ENCODE results near the gene TRERF1. TPM values are rescaled to one million over a fixed set of nuclear protein-coding genes. Genes with fewer than 3 reads are reported as not detected.
"Not testable (repeated sequence)": the region's sequence is repeated elsewhere in the genome, so short reads cannot be mapped to it uniquely, and the experiment has no call there.

TRERF1 gene, protein sequence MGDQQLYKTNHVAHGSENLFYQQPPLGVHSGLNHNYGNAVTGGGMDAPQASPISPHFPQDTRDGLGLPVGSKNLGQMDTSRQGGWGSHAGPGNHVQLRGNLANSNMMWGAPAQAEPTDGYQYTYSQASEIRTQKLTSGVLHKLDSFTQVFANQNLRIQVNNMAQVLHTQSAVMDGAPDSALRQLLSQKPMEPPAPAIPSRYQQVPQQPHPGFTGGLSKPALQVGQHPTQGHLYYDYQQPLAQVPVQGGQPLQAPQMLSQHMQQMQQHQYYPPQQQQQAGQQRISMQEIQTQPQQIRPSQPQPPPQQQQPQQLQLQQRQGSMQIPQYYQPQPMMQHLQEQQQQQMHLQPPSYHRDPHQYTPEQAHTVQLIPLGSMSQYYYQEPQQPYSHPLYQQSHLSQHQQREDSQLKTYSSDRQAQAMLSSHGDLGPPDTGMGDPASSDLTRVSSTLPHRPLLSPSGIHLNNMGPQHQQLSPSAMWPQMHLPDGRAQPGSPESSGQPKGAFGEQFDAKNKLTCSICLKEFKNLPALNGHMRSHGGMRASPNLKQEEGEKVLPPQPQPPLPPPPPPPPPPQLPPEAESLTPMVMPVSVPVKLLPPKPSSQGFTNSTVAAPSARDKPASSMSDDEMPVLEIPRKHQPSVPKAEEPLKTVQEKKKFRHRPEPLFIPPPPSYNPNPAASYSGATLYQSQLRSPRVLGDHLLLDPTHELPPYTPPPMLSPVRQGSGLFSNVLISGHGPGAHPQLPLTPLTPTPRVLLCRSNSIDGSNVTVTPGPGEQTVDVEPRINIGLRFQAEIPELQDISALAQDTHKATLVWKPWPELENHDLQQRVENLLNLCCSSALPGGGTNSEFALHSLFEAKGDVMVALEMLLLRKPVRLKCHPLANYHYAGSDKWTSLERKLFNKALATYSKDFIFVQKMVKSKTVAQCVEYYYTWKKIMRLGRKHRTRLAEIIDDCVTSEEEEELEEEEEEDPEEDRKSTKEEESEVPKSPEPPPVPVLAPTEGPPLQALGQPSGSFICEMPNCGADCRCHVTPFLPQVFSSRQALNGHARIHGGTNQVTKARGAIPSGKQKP (N-terminal part only)
- total RNA-seq = 0.40 and 0.85 TPM in 2 replicates

DNA sequence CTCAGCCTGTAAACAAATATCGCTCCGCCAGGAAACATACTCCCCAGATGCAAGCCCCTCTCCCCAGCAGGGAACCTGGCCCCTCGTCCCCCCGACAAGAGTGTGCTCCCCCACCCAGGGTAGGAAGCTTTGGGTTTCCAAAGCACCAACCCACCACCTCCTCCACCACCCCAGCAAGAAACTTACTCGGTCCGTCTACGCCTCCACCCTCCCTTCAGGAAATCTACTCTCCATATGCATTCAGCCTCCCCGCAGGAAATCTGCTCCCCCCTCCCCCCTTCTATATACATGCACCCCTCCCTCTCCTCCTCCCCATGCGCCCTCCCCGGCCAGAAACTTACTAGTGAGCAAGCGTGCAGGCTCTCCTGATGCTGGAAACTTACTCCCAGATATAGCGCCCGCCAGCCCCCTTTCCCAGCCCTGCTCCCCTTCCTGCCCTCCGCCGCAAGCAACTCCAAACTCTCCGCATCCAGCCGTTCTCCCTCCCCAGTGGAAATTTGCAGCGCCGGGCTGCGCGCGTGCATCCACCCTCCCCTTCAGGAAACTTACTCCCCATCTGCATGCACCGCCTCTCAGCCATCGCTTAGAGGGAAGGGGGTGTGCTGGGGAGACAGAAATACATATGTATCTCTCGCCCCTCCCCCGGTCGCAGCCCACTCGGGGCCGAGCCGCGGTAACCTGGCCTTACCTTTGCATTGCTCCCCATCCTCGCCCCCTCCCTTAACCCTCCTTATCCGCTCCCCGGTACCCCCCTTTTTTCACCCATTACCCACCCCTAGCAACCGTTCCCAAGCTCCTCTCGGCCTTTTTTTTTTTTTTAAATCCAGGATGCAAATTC lies at the start of gene TRERF1:
TSS of gene TRERF1 (minus strand) at position 594 of the 838 bp plus-strand sequence. CDS start 182,336 bp downstream, outside the sequence.
- DNase-seq (ENCODE audit: low read depth, low spot score) = no peak

- no peak for DNase-seq (ENCODE audit: low read depth, low spot score)
Measured at GRCh38 chr6:42498473-42499128, 46.9 kb upstream of the TRERF1 start.

- no peak for DNase-seq (ENCODE audit: low read depth, low spot score)
Measured at GRCh38 chr6:42493914-42494539, 42.3 kb upstream of the TRERF1 start.

GRCh38 chr6:42488129-42488528 lies 36.4 kb upstream of the TRERF1 start:
- no peak for DNase-seq (ENCODE audit: low read depth, low spot score)

DNA sequence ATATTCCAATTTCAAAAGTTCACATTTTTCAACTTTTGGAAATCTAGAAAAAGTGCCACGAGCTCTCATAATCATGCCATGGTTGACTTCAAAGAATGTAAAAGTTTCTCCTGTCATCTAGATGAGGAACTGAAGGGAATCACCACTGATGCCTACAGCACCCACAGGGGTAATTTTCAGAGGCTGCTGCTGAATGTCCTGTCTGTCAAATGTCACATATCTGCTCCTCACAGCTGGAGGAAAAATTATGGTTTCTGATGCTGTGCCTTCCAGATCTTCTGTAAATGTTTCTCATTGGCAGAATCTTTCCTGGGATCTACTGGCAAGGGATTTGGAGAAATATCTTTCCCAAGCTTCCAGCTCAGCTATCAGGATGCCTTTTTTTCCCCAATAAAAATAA lies 32.5 kb upstream of the TRERF1 start:
- DNase-seq (ENCODE audit: low read depth, low spot score) = no peak

DNA sequence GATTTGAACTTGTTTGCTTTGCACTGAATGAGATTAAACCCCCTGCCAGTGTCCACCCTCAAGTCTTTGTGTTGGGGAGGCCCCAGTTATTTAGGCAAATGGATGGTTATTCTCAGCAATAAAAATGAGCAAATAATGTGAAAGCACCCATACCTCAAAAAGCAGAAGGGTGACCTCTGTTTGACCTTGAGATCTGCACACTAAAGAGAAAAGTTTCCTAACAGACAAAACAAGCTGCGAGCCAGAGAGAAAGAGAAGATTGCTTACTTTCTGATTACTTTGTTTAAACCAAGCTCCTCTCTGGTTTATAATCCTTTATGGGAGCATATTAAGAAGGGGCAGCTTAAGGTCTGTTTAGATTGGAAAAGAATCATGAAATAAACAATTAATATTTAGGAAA lies 30.4 kb upstream of the TRERF1 start:
- DNase-seq (ENCODE audit: low read depth, low spot score) = no peak

GRCh38 chr6:42471714-42472113 lies 20.0 kb upstream of the TRERF1 start:
- no peak for DNase-seq (ENCODE audit: low read depth, low spot score)

DNA sequence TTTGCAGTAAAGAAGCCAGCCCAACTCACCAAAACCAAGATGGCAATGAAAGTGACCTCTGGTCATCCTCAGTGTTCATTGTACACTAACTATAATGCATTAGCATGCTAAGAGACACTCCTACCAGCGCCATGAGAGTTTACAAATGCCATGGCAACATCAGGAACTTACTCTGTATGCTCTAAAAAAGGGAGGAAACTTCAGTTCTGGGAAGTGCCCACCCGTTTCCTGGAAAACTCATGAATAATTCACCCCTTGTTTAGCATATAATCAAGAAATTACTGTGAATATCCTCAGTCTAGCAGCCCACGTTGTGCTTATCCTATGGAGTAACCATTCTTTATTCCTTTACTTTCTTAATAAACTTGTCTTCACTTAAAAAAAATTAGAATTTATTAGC lies 19.4 kb upstream of the TRERF1 start:
- DNase-seq (ENCODE audit: low read depth, low spot score) = no peak

- DNase-seq (ENCODE audit: low read depth, low spot score) = no peak
Measured at GRCh38 chr6:42468273-42468672, 16.5 kb upstream of the TRERF1 start.

DNA sequence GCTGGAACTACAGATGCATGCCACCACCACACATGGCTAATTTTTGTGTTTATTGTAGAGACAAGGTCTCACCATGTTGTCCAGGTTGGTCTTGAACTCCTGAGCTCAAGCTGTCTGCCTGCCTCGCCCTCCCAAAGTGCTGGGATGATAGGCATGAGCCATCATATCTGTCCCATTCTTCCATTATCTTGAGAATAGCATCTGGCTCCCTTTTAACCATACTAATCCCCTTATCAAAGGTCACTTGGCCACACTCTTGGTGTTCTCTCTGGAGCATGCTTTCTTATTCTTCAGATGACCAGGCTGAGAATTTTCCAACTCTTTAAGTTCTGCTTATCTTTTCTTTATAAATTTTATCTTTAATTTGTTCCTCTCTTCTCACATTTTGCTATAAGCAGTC lies 15.9 kb upstream of the TRERF1 start:
- no peak for DNase-seq (ENCODE audit: low read depth, low spot score)

DNA sequence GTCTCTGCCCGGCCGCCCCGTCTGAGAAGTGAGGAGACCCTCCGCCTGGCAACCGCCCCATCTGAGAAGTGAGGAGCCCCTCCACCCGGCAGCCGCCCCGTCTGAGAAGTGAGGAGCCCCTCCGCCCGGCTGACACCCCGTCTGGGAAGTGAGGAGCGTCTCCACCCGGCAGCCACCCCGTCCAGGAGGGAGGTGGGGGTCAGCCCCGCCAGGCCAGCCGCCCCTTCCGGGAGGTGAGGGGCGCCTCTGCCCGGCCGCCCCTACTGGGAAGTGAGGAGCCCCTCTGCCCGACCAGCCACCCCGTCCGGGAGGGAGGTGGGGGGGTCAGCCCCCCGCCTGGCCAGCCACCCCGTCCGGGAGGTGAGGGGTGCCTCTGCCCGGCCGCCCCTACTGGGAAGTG lies 14.7 kb upstream of the TRERF1 start:
- DNase-seq (ENCODE audit: low read depth, low spot score) = not testable (repeated sequence)

- DNase-seq (ENCODE audit: low read depth, low spot score) = no peak
Measured at GRCh38 chr6:42462474-42462972, 10.8 kb upstream of the TRERF1 start.

- DNase-seq (ENCODE audit: low read depth, low spot score) = no peak
Measured at GRCh38 chr6:42460883-42461282, 9.2 kb upstream of the TRERF1 start.

DNA sequence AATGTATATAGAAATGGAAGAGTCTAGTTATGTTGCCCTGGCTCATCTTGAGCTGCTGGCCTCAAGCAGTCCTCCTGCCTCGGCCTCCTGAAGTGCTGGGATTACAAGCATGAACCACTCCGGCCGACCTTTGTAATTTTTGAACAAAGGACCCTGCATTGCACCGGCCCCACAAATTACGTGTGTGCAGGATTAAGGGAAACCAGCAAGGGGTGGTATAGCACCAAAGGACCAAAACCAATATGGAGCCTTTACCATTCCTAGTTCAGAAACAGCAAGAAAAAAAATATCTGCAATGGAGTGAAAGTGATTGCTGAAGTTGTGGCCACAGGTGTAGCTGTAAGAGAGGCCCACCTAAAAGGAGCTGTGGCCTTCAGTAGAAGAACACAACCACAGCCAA lies 8.2 kb upstream of the TRERF1 start:
- DNase-seq (ENCODE audit: low read depth, low spot score) = no peak

DNA sequence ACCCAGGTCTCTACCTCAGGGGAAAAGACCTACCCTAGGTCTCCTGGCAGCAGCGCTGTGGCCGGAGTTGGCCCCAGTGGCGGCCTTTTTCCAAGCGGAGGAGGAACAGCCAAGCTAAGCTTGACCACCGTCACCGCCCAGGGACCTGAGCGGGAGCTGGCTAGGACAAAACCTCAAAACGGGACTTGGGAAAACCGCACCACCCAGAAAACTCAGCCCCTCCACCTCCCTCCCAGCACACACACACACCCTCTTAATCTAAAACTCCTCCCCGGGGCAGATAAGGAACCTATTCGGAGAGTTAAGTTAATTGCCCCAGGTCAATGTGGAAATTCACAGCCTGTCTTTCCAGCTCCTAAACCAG lies 2.7 kb upstream of the TRERF1 start:
- no peak for DNase-seq (ENCODE audit: low read depth, low spot score)

DNA sequence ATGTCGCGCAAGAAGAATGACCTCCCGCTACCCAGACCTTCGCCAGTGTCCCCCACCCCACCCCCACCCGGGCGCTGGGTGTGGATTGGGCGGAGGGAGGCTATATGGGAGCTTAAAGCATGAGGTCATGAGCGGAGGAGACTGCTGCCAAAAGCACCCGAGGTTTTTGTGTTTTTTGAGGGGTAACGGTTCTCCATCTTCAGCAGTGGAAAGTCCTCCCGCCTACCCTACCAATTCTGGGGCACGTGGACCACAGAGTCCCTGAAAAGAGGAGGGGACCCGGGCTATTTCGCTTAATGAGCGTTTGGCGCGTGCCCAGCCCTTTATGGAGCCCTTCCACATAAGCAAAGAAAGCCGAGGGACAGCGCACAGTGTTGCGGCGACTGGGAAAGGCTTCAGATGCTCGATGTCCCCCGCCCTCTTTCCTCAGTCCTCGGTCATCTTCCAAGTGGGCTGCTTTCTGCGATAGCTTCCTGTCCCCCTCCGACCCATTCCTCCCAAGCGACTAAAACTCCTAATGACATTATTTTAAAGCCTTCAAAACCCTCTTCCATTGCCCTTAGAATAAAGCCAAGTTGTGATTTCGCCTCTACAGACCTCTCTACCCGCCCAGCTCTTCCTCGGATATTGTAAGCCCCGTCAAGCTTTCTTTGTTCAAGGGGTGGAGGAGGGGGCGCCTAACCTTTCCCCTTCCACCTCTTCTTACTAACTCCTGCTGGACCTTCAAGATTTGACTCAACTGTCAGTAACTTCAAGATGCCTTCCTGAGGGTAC lies 2.1 kb upstream of the TRERF1 start:
- DNase-seq (ENCODE audit: low read depth, low spot score) = no peak

- DNase-seq (ENCODE audit: low read depth, low spot score) = no peak
Measured at GRCh38 chr6:42453031-42453653, 1.4 kb upstream of the TRERF1 start.

- no peak for DNase-seq (ENCODE audit: low read depth, low spot score)
Measured at GRCh38 chr6:42452171-42453030, 675 bp upstream of the TRERF1 start.
